Psoas muscle (tissue), 8 donors: ENCODE data around the gene LRP5. TPM values are rescaled to one million over a fixed set of nuclear protein-coding genes. Genes with fewer than 3 reads are reported as not detected.

Experiments
- ATAC-seq, 4 donors: fragments of 200-7000 bp; cut with Tn5 transposase; one replicate each; pipeline ENCODE4 v1.9.1; 2020; ENCODE audit warnings: moderate library complexity in 3 of 4, mild to moderate bottlenecking in 2 of 4
- DNase-seq, 2 donors: peaks; one replicate each; pipeline ENCODE4 v3.0.0-alpha.2; 2020
- H3K27ac ChIP-seq: fragments of 200-600 bp; one replicate; pipeline ENCODE4 v1.8.0; 2022
- H3K27me3 ChIP-seq, 3 donors: fragments of 200-600 bp in 1 of 3; one replicate each; pipeline versions ENCODE4 v1.6.1 to v1.8.0; 2013 to 2022; ENCODE audit warnings: low read length in 2 of 3, mild to moderate bottlenecking in 2 of 3, moderate library complexity in 1 of 3; ENCODE audit not compliant: insufficient read depth in 3 of 3
- H3K36me3 ChIP-seq, 2 donors: fragments of 200-600 bp in 1 of 2; one replicate each; pipeline versions ENCODE4 v1.6.1 to v1.8.0; 2013 to 2022; ENCODE audit warnings: low read depth in 1 of 2, mild to moderate bottlenecking in 1 of 2, moderate library complexity in 1 of 2; ENCODE audit not compliant: insufficient read depth in 1 of 2
- H3K4me1 ChIP-seq: fragments of 200-600 bp; one replicate; pipeline ENCODE4 v1.8.0; 2022
- H3K4me3 ChIP-seq: fragments of 200-600 bp; one replicate; pipeline ENCODE4 v1.8.0; 2022; ENCODE audit warnings: mild to moderate bottlenecking
- H3K9me3 ChIP-seq: fragments of 200-600 bp; one replicate; pipeline ENCODE4 v1.8.0; 2022
- CTCF ChIP-seq: fragments of 200-600 bp; IDR thresholded peaks from one replicate; pipeline ENCODE4 v1.8.0; 2022; ENCODE audit warnings: antibody characterized with exemption
- WGBS, 3 donors: extraction: QIAGEN DNeasy Blood & Tissue Kit; methylation state at CpG; one replicate each; pipeline versions ENCODE4 v1.1.6 to v1.1.7; 2013; 5-methylcytosine and 5-hydroxymethylcytosine counted together
- intact Hi-C, 2 donors: fragments of 100-400 bp; cut with DNase I; formaldehyde crosslinking; loops; one replicate each; pipeline versions ENCODE4 v1.11.0 to v1.14.2; 2022
- polyA plus RNA-seq, 3 donors: library from polyadenylated mRNA; stranded (reverse); fragments of 200-250 nt; gene quantifications; one replicate each; pipeline ENCODE4 v1.2.3, GENCODE V29; 2013
- total RNA-seq, 4 donors: library from RNA; stranded (reverse); fragmentation: NEBNext Ultra II Directional in 2 of 4; extraction: Animal tissue kit (Norgen Biotek cat#: 25700) in 2 of 4; gene quantifications; one replicate each; pipeline versions ENCODE4 v1.2.1 to v1.2.4, GENCODE V29; 2021 to 2023
- donor health status: healthy with polysubstance abuse.
- donor health status: DM: no; HTN: no; CAD: no; lungs with moderate emphysema.
- donor health status: Bipolar disorder and iron deficiency.
- donor health status: healthy.
- donor health status: DM: yes; HTN: yes; CAD: no.
- donor health status: DM: no; HTN: no; CAD: no.
- donor health status: DM: no; HTN: no; CAD: no.
- donor health status: DM: yes; HTN: yes; CAD: no.

LRP5 gene
- total and polyA plus RNA-seq, 7 donors: 5.3 to 19.2 (median 16.7) TPM

DNA sequence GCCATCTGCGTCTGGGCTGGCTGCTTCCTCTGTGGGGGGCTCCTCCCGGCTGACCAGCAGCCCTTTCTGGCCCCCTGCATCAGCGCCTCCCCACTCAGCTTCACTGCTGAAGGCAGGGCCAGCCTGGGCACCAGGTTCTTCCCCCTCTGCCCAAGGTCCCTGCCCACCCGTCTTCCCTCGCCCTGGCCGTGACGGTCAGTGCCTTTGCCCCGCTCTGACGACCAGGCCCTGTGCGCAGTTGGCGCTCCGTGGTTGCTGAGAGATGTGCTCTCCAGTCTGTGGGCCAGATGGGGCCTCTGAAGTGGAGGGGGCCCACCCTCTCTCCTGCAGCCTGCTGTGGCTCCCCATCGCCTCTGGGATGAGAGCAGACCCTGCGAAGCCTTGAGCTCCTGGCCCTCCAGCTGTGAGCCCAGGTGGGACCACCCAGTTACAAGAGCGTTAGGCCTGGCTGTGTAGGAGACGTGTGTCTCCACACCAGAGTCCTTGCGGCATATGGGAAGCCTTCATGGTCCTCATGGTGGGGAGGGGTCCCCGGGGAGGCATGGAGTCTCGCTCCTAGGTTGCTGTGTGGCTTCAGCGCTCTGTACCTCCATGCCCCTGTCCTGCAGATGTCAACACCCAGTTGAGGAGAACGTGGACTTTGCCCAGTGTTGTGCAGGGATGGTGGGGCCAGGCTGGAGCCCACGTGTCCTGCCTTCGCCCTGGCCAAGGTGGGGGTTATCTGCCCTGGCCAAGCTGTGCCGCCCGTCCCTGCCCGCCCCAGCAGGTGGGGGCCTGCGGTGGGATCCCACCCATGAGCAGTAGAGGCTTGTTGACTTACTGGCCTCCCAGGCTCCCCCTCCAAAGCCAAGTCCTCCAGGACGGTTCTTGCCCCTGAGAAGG lies 14.2 kb downstream of the LRP5 start:
- 83 to 93% (median 85%) methylated on average over 27 to 28 of the region's 28 CpGs for WGBS, 3 donors
- intact Hi-C loops: no loop called here

DNA sequence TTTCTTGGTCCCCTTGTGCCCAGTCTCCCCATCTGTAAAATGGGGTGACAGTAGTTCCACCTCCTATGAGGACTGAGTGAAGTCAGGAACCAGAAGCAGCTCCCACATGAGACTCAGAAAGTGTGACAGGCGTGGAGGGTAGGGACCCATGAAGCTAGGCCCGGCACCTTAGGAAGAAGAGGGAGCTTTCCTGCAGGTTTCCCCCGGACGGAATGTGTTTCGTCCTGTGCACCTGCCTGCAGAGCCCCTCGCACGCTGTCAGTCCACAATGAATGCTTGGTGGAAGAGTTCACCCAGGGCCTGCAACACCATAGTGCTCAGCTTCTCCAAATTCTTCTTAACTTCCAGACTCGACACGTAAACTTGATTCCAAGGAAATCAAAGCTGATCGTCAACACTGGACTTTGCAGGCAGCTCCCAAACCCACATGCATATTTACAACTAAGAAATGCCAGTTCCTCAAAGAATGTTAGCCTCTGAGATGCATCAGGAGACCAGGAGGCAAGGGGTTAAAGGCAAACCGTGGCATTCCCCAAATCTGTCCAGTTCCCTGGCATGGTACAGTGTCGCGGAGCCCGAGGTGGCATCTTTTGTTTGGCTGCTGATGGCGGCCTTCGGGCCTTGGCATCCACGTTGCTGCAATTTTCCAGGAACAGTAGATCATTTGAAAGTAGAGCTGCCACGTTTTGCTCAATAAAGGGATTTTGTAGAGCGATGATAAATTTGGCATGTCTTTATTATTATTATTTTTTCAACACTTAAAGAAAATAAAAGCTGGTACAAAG lies 15.4 kb downstream of the LRP5 start:
- Histone ChIP-seq H3K4me1 (peaks cover 35% of the 10 kb centered on the region), H3K36me3 (no peaks in the 10 kb centered on the region), H3K27me3 (no peaks in the 10 kb centered on the region), H3K9me3 (no peaks in the 10 kb centered on the region), H3K27ac (no peak overlapping the region), H3K4me3 (no peak overlapping the region)
- intact Hi-C loops: no loop called here
- TF ChIP-seq CTCF: no peak
- ATAC-seq: no peak
- 52 to 53% (median 52%) methylated on average over 19 of the region's 19 CpGs for WGBS, 3 donors
- no peak for DNase-seq

More for the DNA sequence above, 14.2 kb downstream of the LRP5 start:
- ATAC-seq (no peak), DNase-seq (no peak)
- no peak for TF ChIP-seq CTCF
- H3K4me1 ChIP-seq: peaks cover 44% of the 10 kb centered on the region
- H3K9me3 ChIP-seq: no peaks in the 10 kb centered on the region
- no peak overlapping the region for H3K27ac ChIP-seq
- H3K4me3 ChIP-seq: no peak overlapping the region
- no peaks in the 10 kb centered on the region for H3K36me3 ChIP-seq
- no peaks in the 10 kb centered on the region for H3K27me3 ChIP-seq

DNA sequence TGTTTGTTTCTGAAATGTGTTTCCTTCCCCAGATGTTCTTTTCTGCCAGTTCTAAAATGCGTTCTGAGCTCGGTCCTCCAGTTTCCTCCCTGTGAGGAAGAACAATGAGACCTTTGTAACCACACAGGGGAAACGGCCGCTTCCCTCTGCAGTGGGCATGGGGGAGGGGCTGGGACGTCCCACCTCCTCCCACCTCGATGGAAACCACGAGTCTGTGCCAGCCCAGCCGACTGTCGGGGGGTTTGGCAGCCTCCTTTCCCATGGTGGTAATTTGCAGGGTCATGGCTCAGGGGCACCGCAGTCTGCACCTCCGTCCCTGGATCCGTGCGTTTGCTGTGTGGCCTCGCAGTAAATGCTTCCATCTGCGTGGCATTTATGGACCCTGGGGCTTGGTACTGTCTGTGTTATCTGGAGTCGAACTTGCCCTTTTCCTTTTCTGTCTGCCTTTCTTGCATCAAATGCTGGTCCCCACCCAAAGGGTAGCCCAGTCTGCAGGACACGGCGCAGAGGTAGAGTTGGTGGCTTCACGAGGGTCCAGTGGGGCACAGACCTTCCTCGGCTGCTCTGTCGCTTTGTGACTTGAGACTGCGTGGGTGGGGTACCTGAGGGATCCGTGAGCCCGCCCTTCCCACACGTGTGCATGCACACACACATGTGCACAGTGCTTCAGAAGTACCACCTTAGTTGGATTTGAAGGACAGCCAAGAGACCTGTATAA lies 16.1 kb downstream of the LRP5 start:
- intact Hi-C loops: no loop called here
- WGBS, 3 donors: 42 to 52% (median 44%) methylated on average over 25 of the region's 25 CpGs
- Histone ChIP-seq H3K36me3 (no peaks in the 10 kb centered on the region), H3K4me1 (peaks cover 35% of the 10 kb centered on the region), H3K27me3 (no peaks in the 10 kb centered on the region), H3K27ac (no peak overlapping the region), H3K4me3 (no peak overlapping the region), H3K9me3 (no peaks in the 10 kb centered on the region)
- ATAC-seq (peak in 1 of 4 donors; percentile 8), DNase-seq (no peak)
- no peak for TF ChIP-seq CTCF

DNA sequence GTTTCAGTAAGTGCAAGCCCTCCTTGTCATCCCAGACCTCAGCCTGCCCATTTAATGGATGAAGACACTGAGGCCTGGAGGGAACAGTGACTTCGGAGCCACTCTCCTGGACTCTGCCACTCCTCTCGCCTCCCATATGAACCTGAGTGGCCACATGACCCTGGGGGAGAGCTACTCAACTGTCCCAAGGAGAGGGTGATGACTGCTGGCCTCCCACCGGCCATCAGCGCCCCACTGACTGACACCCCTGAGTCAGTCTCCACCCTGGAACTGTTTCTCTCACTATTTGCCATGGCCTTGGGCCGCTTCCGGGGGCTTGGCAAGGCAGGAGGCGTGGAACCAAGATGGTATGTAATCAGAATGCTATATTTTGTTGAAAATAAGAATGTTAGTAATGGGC lies 17.1 kb downstream of the LRP5 start:
- Histone ChIP-seq H3K27me3 (no peaks in the 10 kb centered on the region), H3K4me1 (peaks cover 35% of the 10 kb centered on the region), H3K36me3 (no peaks in the 10 kb centered on the region), H3K9me3 (no peaks in the 10 kb centered on the region), H3K4me3 (no peak overlapping the region), H3K27ac (no peak overlapping the region)
- DNase-seq (no peak), ATAC-seq (peak in 3 of 4 donors; percentile 10 to 22 (median 18))
- 60 to 74% (median 62%) methylated on average over 7 of the region's 7 CpGs for WGBS, 3 donors
- intact Hi-C loops: no loop called here
- TF ChIP-seq CTCF: no peak
